Prostate gland (tissue), 2 donors: Measurements from ENCODE around the gene ARHGEF38.

Experiments used
- POLR2A ChIP-seq: fragments of 450-650 bp; IDR thresholded peaks from one replicate; pipeline ENCODE4 v1.6.1; 2016; ENCODE audit warnings: antibody characterized with exemption, mild to moderate bottlenecking
- POLR2AphosphoS5 ChIP-seq: sonication (generic); formaldehyde crosslinking; IDR thresholded peaks from one replicate; pipeline ENCODE4 v1.6.1; 2017; ENCODE audit warnings: antibody characterized with exemption
- TF ChIP-seq, protein P1 (sequence below), 4 experiments: fragments of 200-600 bp in 2 of 4; fragments of 450-650 bp in 2 of 4; sonication (generic) in 2 of 4; IDR thresholded peaks; 1 replicate in 3 of 4; 2 replicates in 1 of 4; pipeline ENCODE4 v1.5.1; 2016 to 2019; ENCODE audit warnings: antibody characterized with exemption in 4 of 4, mild to moderate bottlenecking in 2 of 4, moderate library complexity in 2 of 4

DNA sequence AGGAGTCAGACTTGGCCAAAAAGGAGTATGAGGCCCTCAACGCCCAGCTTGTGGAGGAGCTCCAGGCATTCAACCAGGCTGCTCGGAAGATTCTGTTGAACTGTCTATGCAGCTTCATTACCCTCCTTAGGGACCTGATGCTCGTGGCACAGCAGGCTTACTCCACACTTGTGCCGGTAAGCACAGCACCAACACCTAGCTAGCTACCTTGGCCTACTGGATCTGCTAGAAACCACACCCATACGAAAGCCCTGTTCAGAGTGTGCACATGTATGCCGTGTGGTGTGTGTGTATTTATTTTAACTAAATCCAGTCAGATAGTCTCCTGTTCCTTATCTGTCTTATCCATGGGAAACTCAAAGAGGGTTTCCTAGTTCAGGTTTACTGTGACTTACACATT lies 106.8 kb downstream of the ARHGEF38 start:
- TF ChIP-seq, protein P1, sequence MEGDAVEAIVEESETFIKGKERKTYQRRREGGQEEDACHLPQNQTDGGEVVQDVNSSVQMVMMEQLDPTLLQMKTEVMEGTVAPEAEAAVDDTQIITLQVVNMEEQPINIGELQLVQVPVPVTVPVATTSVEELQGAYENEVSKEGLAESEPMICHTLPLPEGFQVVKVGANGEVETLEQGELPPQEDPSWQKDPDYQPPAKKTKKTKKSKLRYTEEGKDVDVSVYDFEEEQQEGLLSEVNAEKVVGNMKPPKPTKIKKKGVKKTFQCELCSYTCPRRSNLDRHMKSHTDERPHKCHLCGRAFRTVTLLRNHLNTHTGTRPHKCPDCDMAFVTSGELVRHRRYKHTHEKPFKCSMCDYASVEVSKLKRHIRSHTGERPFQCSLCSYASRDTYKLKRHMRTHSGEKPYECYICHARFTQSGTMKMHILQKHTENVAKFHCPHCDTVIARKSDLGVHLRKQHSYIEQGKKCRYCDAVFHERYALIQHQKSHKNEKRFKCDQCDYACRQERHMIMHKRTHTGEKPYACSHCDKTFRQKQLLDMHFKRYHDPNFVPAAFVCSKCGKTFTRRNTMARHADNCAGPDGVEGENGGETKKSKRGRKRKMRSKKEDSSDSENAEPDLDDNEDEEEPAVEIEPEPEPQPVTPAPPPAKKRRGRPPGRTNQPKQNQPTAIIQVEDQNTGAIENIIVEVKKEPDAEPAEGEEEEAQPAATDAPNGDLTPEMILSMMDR (IDR thresholded peaks at IDR 0.05), result no peak
- no peak for TF ChIP-seq POLR2A
- TF ChIP-seq POLR2AphosphoS5, result no peak
